ENCODE measurements around the gene GRID1.
"Not testable (repeated sequence)": the region's sequence is repeated elsewhere in the genome, so short reads cannot be mapped to it uniquely, and the experiment has no call there.

The GRID1 gene

DNA sequence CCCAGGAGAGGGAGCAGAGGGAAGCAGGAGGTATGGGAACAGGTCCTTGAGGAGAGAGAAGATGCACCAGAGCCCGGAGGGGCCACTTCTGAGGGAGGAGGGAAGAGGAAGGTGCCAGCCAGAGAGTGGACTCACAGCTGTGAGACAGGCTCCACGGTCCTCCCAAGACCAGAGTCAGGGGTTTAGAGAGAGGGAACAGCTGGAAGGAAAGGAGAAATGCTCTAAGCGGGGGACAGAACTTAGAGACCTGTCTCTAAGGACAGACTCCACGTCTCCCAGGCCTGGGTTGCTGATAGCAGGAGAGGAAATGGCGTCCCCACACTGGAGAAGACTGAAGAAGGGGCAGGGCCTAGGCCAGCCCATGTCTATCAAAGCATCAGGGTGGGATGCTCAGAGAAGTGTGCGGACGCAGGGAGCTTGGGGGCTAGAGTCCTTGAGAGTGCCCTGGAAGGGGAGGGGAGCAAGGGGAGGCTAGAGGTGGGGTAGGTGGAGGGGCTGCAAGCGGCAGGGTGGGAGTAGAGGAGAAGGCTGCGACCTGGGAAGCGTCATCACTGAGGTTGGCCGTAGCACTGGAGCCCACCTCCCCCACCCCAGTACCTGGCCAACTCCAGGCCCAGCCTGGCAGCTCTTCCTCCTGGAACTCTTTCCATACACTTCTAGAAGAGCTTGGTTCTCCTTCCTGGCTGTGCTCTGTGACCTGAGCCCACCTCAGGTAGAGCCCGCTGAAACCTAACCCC is 25.6 kb upstream of the GRID1 start:
- no peak for DNase-seq (ENCODE audit: low read depth)
- TF ChIP-seq, protein P1, sequence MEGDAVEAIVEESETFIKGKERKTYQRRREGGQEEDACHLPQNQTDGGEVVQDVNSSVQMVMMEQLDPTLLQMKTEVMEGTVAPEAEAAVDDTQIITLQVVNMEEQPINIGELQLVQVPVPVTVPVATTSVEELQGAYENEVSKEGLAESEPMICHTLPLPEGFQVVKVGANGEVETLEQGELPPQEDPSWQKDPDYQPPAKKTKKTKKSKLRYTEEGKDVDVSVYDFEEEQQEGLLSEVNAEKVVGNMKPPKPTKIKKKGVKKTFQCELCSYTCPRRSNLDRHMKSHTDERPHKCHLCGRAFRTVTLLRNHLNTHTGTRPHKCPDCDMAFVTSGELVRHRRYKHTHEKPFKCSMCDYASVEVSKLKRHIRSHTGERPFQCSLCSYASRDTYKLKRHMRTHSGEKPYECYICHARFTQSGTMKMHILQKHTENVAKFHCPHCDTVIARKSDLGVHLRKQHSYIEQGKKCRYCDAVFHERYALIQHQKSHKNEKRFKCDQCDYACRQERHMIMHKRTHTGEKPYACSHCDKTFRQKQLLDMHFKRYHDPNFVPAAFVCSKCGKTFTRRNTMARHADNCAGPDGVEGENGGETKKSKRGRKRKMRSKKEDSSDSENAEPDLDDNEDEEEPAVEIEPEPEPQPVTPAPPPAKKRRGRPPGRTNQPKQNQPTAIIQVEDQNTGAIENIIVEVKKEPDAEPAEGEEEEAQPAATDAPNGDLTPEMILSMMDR (conservative IDR thresholded peaks at IDR 0.05; ENCODE audit: low read depth, low read length) = no peak

DNA sequence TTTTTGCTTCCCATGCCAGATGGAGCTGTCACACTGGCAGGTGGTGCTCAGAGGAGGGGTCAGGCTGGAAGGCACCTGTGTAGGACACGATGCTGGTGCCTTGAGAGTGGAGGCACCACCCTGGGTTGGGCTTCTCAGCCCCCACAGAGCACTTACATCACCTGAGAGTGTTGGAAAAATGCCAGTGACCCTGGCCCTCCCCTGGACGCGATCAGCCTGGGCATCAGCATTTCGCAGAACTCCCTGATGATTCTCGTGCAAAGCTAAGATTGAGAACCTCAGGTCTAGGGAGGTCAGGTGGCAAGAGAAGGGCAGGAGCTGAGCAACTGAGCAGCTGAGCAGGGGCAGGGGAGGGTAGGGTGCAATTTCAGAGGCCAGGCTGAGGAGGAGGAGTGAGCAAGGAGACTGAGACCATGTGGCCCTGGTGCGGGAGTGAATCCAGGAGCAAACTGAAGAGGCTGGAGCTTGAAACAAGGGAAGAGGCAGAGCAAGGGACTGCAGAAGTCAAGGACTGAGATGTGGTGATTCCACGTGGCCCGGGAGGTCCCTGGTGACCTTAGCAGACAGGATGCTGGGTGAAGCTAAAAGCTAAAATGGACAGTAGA is 24.7 kb upstream of the GRID1 start:
- H3K4me3 ChIP-seq (ENCODE audit: low read depth, low read length) = no peak overlapping the region
- no peak for DNase-seq (ENCODE audit: low read depth)
- TF ChIP-seq, protein P1 (conservative IDR thresholded peaks at IDR 0.05; ENCODE audit: low read depth, low read length) = no peak

More for the DNA sequence above, 25.6 kb upstream of the GRID1 start:
- H3K4me3 ChIP-seq (ENCODE audit: low read depth, low read length) = no peak overlapping the region

DNA sequence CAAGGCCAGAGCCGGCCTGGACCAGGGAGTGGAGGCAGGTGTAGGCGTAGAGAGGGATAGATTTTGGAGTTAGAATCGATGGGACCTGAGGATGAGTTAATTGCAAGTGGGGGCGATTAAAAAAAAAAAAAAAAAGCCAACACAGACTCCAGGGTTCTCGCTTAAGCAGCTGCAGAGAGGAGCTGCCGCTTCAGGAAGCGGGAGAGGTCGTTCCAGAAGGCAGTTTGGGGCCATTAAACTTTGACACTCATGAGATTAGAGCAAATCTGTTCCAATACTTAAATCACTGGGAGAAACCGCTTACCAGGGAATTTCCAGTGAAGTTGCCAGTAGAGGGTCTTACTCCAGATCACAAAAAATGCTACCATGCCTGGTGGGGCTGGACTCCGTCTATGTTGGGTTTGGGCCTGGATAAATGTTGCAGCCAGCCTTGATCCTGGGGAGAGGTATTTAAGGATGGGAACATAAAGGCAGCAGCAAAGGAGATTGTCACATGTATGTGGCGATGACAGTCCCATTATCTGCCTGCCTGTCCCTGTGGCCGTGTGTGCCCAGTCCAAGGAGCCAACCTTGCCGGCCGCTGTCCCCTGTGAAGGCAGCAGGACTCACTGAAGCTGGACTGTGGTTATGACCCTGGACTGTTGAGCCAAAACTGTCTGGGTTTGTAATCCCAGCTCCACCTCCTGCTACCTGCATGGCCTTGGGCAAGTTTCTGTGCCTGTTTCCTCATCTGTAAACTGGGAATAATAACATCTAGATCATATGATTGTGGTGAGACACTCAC is 23.9 kb upstream of the GRID1 start:
- no peak overlapping the region for H3K4me3 ChIP-seq (ENCODE audit: low read depth, low read length)
- no peak for DNase-seq (ENCODE audit: low read depth)
- TF ChIP-seq, protein P1 (conservative IDR thresholded peaks at IDR 0.05; ENCODE audit: low read depth, low read length) = no peak

DNA sequence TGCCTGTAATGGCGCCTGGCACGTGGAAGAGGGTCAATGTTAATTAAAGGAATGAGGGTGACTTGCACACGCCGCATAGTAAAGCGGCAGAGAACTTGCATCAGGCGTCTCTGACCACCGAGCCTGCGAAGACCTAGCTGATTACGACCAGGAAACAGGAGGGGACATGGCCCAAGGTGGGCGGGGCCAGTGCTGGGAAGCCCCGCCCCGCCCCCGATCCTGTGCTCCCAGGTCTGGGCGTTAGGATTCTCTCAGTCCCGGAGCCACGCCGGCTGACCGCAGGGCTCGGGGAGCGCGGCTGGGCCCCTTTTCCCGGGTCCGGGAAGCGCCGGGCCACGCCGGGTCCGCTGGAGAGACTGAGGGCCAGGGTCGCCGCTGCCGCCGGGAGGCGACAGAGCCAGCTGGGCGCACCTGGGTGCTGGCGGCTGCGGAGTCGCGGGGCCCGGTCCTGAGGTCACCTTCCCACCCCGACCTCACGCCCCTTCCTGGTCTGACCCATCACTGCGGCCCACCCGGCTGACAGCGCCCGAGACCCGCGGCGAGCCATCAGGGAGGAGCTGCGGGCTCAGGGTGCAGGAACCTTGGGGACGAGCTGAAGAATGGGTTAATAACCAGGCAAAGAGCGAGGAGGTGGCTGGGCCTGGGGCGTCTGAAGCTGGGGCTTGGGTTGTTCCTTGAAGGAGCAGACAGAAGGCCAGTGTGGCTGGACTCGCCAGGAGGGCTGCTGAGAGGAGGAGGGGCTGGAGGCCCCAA is 23.0 kb upstream of the GRID1 start:
- H3K4me3 ChIP-seq (ENCODE audit: low read depth, low read length) = peak overlapping the region; percentile 44
- TF ChIP-seq, protein P1 (conservative IDR thresholded peaks at IDR 0.05; ENCODE audit: low read depth, low read length) = no peak

DNA sequence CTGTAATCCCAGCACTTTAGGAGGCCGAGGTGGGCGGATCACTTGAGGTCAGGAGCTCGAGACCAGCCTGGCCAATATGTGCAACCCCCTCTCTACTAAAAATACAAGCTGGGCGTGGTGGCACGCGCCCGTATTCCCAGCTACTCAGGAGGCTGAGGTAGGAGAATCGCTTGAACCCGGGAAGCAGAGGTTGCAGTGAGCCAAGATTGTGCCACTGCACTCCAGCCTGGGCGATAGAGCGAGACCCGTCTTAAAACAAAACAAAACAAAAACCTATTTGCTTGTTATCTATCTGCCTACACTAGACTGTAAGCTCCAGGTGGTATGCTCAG is 22.5 kb upstream of the GRID1 start:
- DNase-seq (ENCODE audit: low read depth) = not testable (repeated sequence)
- peak overlapping the region; percentile 44 for H3K4me3 ChIP-seq (ENCODE audit: low read depth, low read length)

More for the DNA sequence above, 23.0 kb upstream of the GRID1 start:
- peak; percentile 41 for DNase-seq (ENCODE audit: low read depth)

DNA sequence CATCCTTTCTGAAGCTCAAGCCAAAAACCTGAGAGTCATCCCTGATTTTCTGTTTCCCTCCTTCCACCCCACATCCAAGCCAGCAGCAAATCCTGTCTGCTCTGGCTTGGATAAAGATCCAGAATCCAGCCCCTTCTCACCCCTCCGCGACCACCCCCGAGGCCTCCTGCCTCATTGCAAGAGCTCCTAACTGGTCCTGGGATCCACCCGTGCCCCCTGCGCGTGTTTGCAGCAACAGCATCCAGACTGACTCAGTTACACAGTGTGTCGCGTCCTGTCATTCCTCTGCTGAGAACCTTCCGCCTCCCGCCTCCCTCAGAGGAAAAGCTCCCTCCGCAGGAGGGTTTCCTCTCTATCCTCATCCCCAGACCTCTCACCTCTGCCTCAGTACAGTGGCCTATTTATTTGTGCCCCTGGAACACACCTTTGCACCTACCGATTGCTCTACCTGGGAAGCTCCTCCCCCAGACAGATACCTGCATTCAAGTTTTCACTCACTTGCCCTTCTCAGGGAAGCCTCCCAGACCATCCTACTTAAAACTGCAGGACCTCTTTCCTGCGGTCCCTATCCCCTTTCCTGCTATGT is 21.6 kb upstream of the GRID1 start:
- no peak for DNase-seq (ENCODE audit: low read depth)
- TF ChIP-seq, protein P1 (conservative IDR thresholded peaks at IDR 0.05; ENCODE audit: low read depth, low read length) = no peak
- H3K4me3 ChIP-seq (ENCODE audit: low read depth, low read length) = no peak overlapping the region

All from choroid plexus epithelial cell (primary cell).